Kidney (tissue), 14 donors: ENCODE results near the gene EBF4. TPM values are rescaled to one million over a fixed set of nuclear protein-coding genes. Genes with fewer than 3 reads are reported as not detected.
A peak's percentile ranks its signal among the peaks of the same experiment; 100 is the strongest.

Source experiments
- DNase-seq, 5 donors: peaks; one replicate each; pipeline ENCODE4 v3.0.0-alpha.2; 2013 to 2020
- FAIRE-seq: peaks from 2 replicates; lab custom pipeline; 2012; peaks lifted over from hg19 to GRCh38; lab: Jason Lieb, UNC
- H3K27ac ChIP-seq, 2 donors: one replicate each; pipeline ENCODE4 v1.7.0; 2013; ENCODE audit warnings: low read depth in 2 of 2, low read length in 2 of 2, inconsistent platforms in 1 of 2
- H3K27me3 ChIP-seq: one replicate; pipeline ENCODE4 v1.7.1; 2013; ENCODE audit warnings: low read length, inconsistent platforms; ENCODE audit not compliant: control insufficient read depth, insufficient read depth
- H3K36me3 ChIP-seq, 3 donors: one replicate each; pipeline versions ENCODE4 v1.7.0 to v1.7.1; 2013; ENCODE audit warnings: low read length in 3 of 3, control low read depth in 1 of 3, inconsistent platforms in 1 of 3; ENCODE audit not compliant: insufficient read depth in 3 of 3, control insufficient read depth in 2 of 3
- H3K4me1 ChIP-seq, 3 donors: one replicate each; pipeline versions ENCODE4 v1.7.0 to v1.7.1; 2013; ENCODE audit warnings: low read length in 3 of 3, inconsistent platforms in 1 of 3, low read depth in 1 of 3; ENCODE audit not compliant: control insufficient read depth in 2 of 3, insufficient read depth in 2 of 3
- H3K4me3 ChIP-seq, 3 donors: one replicate each; pipeline versions ENCODE4 v1.7.0 to v1.8.1; 2013; ENCODE audit warnings: low read length in 3 of 3, control low read depth in 1 of 3, inconsistent platforms in 1 of 3
- H3K9ac ChIP-seq, 3 donors: one replicate each; pipeline versions ENCODE4 v1.7.0 to v1.7.1; 2013; ENCODE audit warnings: low read length in 3 of 3, control low read depth in 1 of 3, inconsistent platforms in 1 of 3
- H3K9me3 ChIP-seq, 3 donors: one replicate each; pipeline versions ENCODE4 v1.7.0 to v1.7.1; 2013; ENCODE audit warnings: low read length in 3 of 3, control low read depth in 1 of 3, inconsistent platforms in 1 of 3; ENCODE audit not compliant: control insufficient read depth in 2 of 3, insufficient read depth in 1 of 3
- intact Hi-C: fragments of 100-400 bp; cut with DNase I; formaldehyde crosslinking; loops from one replicate; pipeline ENCODE4 v1.11.1; 2022
- polyA plus RNA-seq: library from polyadenylated mRNA; stranded (reverse); fragments of 350-450 nt; fragmentation: Illumina TruSeq; extraction: RNeasy Lipid Tissue Mini Kit (QIAGEN cat#74804); gene quantifications from one replicate; pipeline ENCODE4 v1.2.3, GENCODE V29; 2014; ENCODE audit warnings: low read depth, low replicate concordance; ENCODE audit not compliant: insufficient read depth
- total RNA-seq: library from RNA; stranded (reverse); fragmentation: NEBNext Ultra II Directional; extraction: Animal tissue kit (Norgen Biotek cat#: 25700); gene quantifications from one replicate; pipeline ENCODE4 v1.2.1, GENCODE V29; 2021
- TF ChIP-seq, protein P1 (sequence below): IDR thresholded peaks from 3 replicates; pipeline ENCODE4 v1.5.1; 2012; ENCODE audit warnings: mild to moderate bottlenecking, moderate library complexity, borderline replicate concordance; ENCODE audit not compliant: insufficient read depth; ENCODE audit errors: extremely low read depth
- donor health status: control.
- donor health status: control.
- donor health status: control.
- donor health status: control.
- donor health status: control.
- donor health status: DM: yes; HTN: yes; CAD: no.
- donor health status: Normal renal cell carcinoma (clear cell type).

Gene EBF4
- total and polyA plus RNA-seq, 2 donors from 2014 or later, result 8.8 to 10.2 TPM

DNA sequence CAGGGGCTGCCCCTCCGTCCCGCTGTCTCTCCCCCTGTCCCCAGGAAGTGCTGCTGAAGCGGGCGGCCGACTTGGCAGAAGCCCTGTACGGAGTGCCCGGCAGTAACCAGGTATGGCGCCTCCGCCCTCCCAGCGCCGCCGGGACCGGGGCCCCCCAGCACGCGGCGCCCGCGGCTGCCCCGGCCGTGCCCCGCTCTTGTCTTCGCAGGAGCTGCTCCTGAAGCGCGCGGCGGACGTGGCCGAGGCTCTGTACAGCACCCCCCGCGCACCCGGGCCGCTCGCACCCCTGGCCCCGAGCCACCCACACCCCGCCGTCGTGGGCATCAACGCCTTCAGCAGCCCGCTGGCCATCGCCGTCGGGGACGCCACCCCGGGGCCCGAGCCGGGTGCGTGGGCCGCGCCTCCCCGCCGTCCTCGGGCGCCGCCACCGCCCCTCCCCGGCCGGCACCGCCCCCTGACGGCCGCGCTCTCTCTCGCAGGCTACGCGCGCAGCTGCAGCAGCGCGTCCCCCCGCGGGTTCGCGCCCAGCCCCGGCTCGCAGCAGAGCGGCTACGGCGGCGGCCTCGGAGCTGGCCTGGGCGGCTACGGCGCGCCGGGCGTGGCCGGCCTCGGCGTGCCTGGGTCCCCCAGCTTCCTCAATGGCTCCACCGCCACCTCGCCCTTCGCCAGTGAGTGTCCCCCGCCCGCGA, 59.4 kb downstream of the EBF4 start:
- FAIRE-seq (no peak), DNase-seq (peak in 3 of 5 donors; percentile 22 to 83 (median 52))
- H3K4me1 ChIP-seq, result peaks cover 0 to 4% (median 0%) of the 10 kb centered on the region in 3 donors
- H3K9me3 ChIP-seq, result no peaks in the 10 kb centered on the region
- TF ChIP-seq, protein P1, sequence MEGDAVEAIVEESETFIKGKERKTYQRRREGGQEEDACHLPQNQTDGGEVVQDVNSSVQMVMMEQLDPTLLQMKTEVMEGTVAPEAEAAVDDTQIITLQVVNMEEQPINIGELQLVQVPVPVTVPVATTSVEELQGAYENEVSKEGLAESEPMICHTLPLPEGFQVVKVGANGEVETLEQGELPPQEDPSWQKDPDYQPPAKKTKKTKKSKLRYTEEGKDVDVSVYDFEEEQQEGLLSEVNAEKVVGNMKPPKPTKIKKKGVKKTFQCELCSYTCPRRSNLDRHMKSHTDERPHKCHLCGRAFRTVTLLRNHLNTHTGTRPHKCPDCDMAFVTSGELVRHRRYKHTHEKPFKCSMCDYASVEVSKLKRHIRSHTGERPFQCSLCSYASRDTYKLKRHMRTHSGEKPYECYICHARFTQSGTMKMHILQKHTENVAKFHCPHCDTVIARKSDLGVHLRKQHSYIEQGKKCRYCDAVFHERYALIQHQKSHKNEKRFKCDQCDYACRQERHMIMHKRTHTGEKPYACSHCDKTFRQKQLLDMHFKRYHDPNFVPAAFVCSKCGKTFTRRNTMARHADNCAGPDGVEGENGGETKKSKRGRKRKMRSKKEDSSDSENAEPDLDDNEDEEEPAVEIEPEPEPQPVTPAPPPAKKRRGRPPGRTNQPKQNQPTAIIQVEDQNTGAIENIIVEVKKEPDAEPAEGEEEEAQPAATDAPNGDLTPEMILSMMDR, result peak; percentile 25
- no peaks in the 10 kb centered on the region for H3K36me3 ChIP-seq
- no peak overlapping the region for H3K9ac ChIP-seq
- peaks cover 18% of the 10 kb centered on the region for H3K27me3 ChIP-seq
- intact Hi-C loops, result no loop called here
- no peak overlapping the region for H3K27ac ChIP-seq
- no peak overlapping the region for H3K4me3 ChIP-seq

DNA sequence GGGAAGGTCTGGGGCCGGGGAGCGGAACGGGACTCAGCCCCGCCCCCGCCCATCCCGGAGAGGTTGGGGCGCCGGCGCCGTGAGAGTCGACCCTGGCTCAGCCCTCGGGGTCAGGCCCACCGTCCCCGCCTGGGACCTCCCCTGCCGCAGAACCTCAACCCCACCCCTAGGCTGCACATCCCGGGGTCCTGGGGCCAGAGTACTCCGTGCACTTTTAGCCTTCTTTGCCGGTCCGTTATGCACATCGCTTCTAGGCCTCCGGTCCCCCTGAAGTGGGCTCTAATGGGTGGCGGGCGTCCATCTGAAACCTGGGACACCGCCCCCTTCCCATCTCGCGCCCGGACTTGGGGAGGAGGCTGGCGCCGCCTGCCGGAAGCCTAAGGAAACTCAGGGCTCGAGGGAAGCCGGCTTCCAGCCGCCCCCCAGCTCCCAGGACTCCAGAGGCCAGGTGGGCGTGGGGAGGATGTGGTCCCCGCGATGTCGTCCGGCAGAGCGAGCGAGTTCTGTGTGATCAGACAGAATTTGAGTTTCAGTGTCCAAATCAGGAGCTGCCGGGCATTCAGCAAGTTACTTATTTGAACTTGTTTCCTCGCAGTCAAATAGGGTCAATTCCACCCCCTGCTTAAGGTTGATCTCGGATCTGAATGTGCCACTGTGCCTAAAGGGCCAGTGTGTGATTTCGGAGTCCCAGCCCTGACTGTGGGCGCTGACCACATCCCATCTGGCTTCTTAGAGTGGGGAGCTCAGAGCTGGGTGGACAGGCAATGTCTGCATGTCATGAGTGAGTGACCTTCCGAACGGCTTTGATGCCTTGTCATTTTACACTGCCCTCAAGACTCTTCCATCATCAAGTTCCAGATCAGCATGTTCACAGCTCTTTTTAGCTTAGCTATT, 60.2 kb downstream of the EBF4 start:
- H3K9me3 ChIP-seq, result no peaks in the 10 kb centered on the region
- TF ChIP-seq, protein P1, result peak; percentile 22
- H3K36me3 ChIP-seq, result no peaks in the 10 kb centered on the region
- peak overlapping the region in 1 of 3 donors; percentile 11 for H3K4me3 ChIP-seq
- no peak overlapping the region for H3K9ac ChIP-seq
- H3K27ac ChIP-seq, result no peak overlapping the region
- peaks cover 18% of the 10 kb centered on the region for H3K27me3 ChIP-seq
- intact Hi-C loops, result no loop called here
- peaks cover 0 to 4% (median 0%) of the 10 kb centered on the region in 3 donors for H3K4me1 ChIP-seq
- FAIRE-seq (no peak), DNase-seq (peak; percentile 67 to 82 (median 75))

- H3K27me3 ChIP-seq, result peaks cover 15% of the 10 kb centered on the region
- TF ChIP-seq, protein P1, result no peak
- no peak overlapping the region for H3K9ac ChIP-seq
- DNase-seq (peak in 1 of 5 donors; percentile 34), FAIRE-seq (no peak)
- no peaks in the 10 kb centered on the region for H3K36me3 ChIP-seq
- no peak overlapping the region for H3K4me3 ChIP-seq
- H3K9me3 ChIP-seq, result no peaks in the 10 kb centered on the region
- no peak overlapping the region for H3K27ac ChIP-seq
- peaks cover 0 to 4% (median 0%) of the 10 kb centered on the region in 3 donors for H3K4me1 ChIP-seq
- intact Hi-C loops, result no loop called here
Measured at GRCh38 chr20:2753461-2754040, 61.0 kb downstream of the EBF4 start.
